H1 (cell line): Measurements from ENCODE around the gene SERP1. TPM values are rescaled to one million over a fixed set of nuclear protein-coding genes. Genes with fewer than 3 reads are reported as not detected.

Experiments used
- CTCF ChIA-PET: fragments of 300-600 bp; sonication (Branson Sonifier 250); formaldehyde crosslinking; loops from one replicate; lab custom pipeline; 2021; ENCODE audit not compliant: partially characterized antibody; lab: Charles Lee
- POLR2A ChIA-PET: fragments of 300-600 bp; sonication (Branson Sonifier 250); formaldehyde crosslinking; loops from one replicate; lab custom pipeline; 2021; ENCODE audit warnings: inconsistent platforms; ENCODE audit not compliant: partially characterized antibody; lab: Charles Lee
- DNase-seq, 2 experiments: peaks; one replicate each; pipeline versions ENCODE4 v3.0.0 to v3.0.0-alpha.2; 2010 to 2022; ENCODE audit warnings: low spot score in 2 of 2, low read depth in 1 of 2, mixed read lengths in 1 of 2
- FAIRE-seq: peaks from 2 replicates; lab custom pipeline; 2011; peaks lifted over from hg19 to GRCh38; lab: Jason Lieb, UNC
- H2AFZ ChIP-seq: 2 replicates; pipeline ENCODE4 v1.8.1; 2012; ENCODE audit warnings: low read length, inconsistent platforms
- H2AK5ac ChIP-seq: 2 replicates; pipeline ENCODE4 v1.6.1; 2013; ENCODE audit warnings: low read depth, low read length
- H2BK120ac ChIP-seq: replicated peaks from 2 replicates; pipeline ENCODE3; 2013; ENCODE audit warnings: low read depth, low read length, inconsistent platforms
- H2BK12ac ChIP-seq: 2 replicates; pipeline ENCODE4 v1.6.1; 2013; ENCODE audit warnings: low read depth, low read length
- H2BK15ac ChIP-seq: 2 replicates; pipeline ENCODE4 v1.6.1; 2013; ENCODE audit warnings: low read length
- H2BK20ac ChIP-seq: 2 replicates; pipeline ENCODE4 v1.6.1; 2013; ENCODE audit warnings: low read length
- H2BK5ac ChIP-seq: 2 replicates; pipeline ENCODE4 v1.6.1; 2013; ENCODE audit warnings: low read depth, low read length
- H3K14ac ChIP-seq: 2 replicates; pipeline ENCODE4 v1.6.1; 2013; ENCODE audit warnings: inconsistent platforms; ENCODE audit not compliant: insufficient read length
- H3K18ac ChIP-seq: 2 replicates; pipeline ENCODE4 v1.6.1; 2013; ENCODE audit warnings: low read length; ENCODE audit errors: extremely low read depth
- H3K23ac ChIP-seq: 2 replicates; pipeline ENCODE4 v1.6.1; 2013; ENCODE audit warnings: inconsistent platforms; ENCODE audit not compliant: insufficient read length
- H3K23me2 ChIP-seq: 2 replicates; pipeline ENCODE4 v1.6.1; 2013; ENCODE audit warnings: low read depth, low read length
- H3K27ac ChIP-seq: 2 replicates; pipeline ENCODE4 v1.6.1; 2011; ENCODE audit warnings: low read depth, low read length, inconsistent platforms
- H3K27me3 ChIP-seq, 4 experiments: replicated peaks in 1 of 4; 1 replicate in 1 of 4; 2 replicates in 3 of 4; pipeline versions ENCODE4 v1.6.1 to v1.8.1; 2011 to 2013; ENCODE audit warnings: low read length in 3 of 4, mild to moderate bottlenecking in 3 of 4, inconsistent platforms in 2 of 4, mixed read lengths in 2 of 4, moderate library complexity in 1 of 4; ENCODE audit not compliant: control insufficient read depth in 3 of 4, insufficient read depth in 3 of 4; ENCODE audit errors: extremely low read depth in 1 of 4
- H3K36me3 ChIP-seq, 4 experiments: 2 replicates each; pipeline versions ENCODE4 v1.6.1 to v1.8.1; 2011 to 2013; ENCODE audit warnings: mild to moderate bottlenecking in 4 of 4, low read length in 3 of 4, moderate library complexity in 2 of 4, control low read depth in 1 of 4, inconsistent platforms in 1 of 4; ENCODE audit not compliant: insufficient read depth in 4 of 4, control insufficient read depth in 2 of 4
- H3K4ac ChIP-seq: replicated peaks from 2 replicates; pipeline ENCODE3; 2013; ENCODE audit warnings: low read length, low read depth, mixed read lengths, inconsistent platforms; ENCODE audit not compliant: insufficient read length
- H3K4me1 ChIP-seq, 4 experiments: replicated peaks in 1 of 4; 1 replicate in 1 of 4; 2 replicates in 3 of 4; pipeline versions ENCODE4 v1.6.1 to v1.8.1; 2011 to 2013; ENCODE audit warnings: low read length in 3 of 4, inconsistent platforms in 2 of 4, mixed read lengths in 1 of 4; ENCODE audit not compliant: insufficient read depth in 4 of 4, control insufficient read depth in 3 of 4
- H3K4me2 ChIP-seq, 2 experiments: 2 replicates each; pipeline versions ENCODE4 v1.6.1 to v1.8.1; 2011 to 2013; ENCODE audit warnings: low read depth in 2 of 2, low read length in 2 of 2, control low read depth in 1 of 2, inconsistent platforms in 1 of 2, mild to moderate bottlenecking in 1 of 2; ENCODE audit not compliant: insufficient read depth in 1 of 2
- H3K4me3 ChIP-seq, 4 experiments: fragments of 200-600, 300-600 bp in 1 of 4; sonication (generic), shearing (Covaris generic), sonication (Bioruptor Twin) in 1 of 4; 2 replicates each; pipeline versions ENCODE4 v1.5.1 to v1.8.1; 2011 to 2016; ENCODE audit warnings: low read length in 4 of 4, low read depth in 3 of 4, control low read depth in 2 of 4, inconsistent platforms in 2 of 4, mild to moderate bottlenecking in 2 of 4, mixed read lengths in 1 of 4, moderate library complexity in 1 of 4; ENCODE audit not compliant: insufficient read depth in 2 of 4; ENCODE audit errors: extremely low read depth in 1 of 4
- H3K56ac ChIP-seq: replicated peaks from 2 replicates; pipeline ENCODE3; 2013; ENCODE audit warnings: low read depth, mild to moderate bottlenecking, mixed read lengths, low read length, inconsistent platforms; ENCODE audit not compliant: insufficient read length
- H3K79me1 ChIP-seq: 2 replicates; pipeline ENCODE4 v1.6.1; 2013; ENCODE audit warnings: low read depth, low read length, control low read depth
- H3K79me2 ChIP-seq, 2 experiments: 2 replicates each; pipeline versions ENCODE4 v1.6.1 to v1.8.1; 2012 to 2013; ENCODE audit warnings: low read length in 2 of 2, mild to moderate bottlenecking in 2 of 2, inconsistent platforms in 1 of 2; ENCODE audit not compliant: insufficient read depth in 2 of 2, control insufficient read depth in 1 of 2
- H3K9ac ChIP-seq, 4 experiments: replicated peaks in 1 of 4; 1 replicate in 1 of 4; 2 replicates in 3 of 4; pipeline versions ENCODE4 v1.6.1 to v1.8.1; 2011 to 2013; ENCODE audit warnings: low read depth in 3 of 4, low read length in 3 of 4, control low read depth in 2 of 4, mild to moderate bottlenecking in 2 of 4, moderate library complexity in 2 of 4, inconsistent platforms in 1 of 4; ENCODE audit errors: extremely low read depth in 1 of 4
- H3K9me3 ChIP-seq, 2 experiments: 2 replicates each; pipeline versions ENCODE4 v1.6.1 to v1.8.1; 2012 to 2013; ENCODE audit warnings: mild to moderate bottlenecking in 2 of 2, moderate library complexity in 2 of 2, control low read depth in 1 of 2, inconsistent platforms in 1 of 2, low read depth in 1 of 2, low read length in 1 of 2, mixed read lengths in 1 of 2; ENCODE audit not compliant: insufficient read depth in 2 of 2
- H4K20me1 ChIP-seq, 2 experiments: replicated peaks in 1 of 2; 2 replicates each; pipeline versions ENCODE3 to v1.8.1; 2011 to 2013; ENCODE audit warnings: inconsistent platforms in 2 of 2, low read length in 2 of 2, mild to moderate bottlenecking in 1 of 2; ENCODE audit not compliant: insufficient read depth in 2 of 2, control insufficient read depth in 1 of 2
- H4K5ac ChIP-seq: 2 replicates; pipeline ENCODE4 v1.6.1; 2013; ENCODE audit warnings: low read length, low read depth, mixed read lengths, inconsistent platforms; ENCODE audit not compliant: insufficient read length
- H4K8ac ChIP-seq: 2 replicates; pipeline ENCODE4 v1.8.0; 2013; ENCODE audit warnings: mild to moderate bottlenecking, moderate library complexity, low read length, inconsistent platforms; ENCODE audit not compliant: insufficient read depth; ENCODE audit errors: extremely low read depth
- H4K91ac ChIP-seq: replicated peaks from 2 replicates; pipeline ENCODE3; 2013; ENCODE audit warnings: low read length, mixed read lengths, inconsistent platforms; ENCODE audit not compliant: insufficient read length
- ASH2L ChIP-seq: fragments of 200-600, 300-600 bp; sonication (generic); IDR thresholded peaks from one replicate; pipeline ENCODE4 v1.7.1; 2017; ENCODE audit warnings: low read length
- BCL11A ChIP-seq, 2 experiments: IDR thresholded peaks; one replicate each; pipeline ENCODE4 v1.6.1; 2011; ENCODE audit warnings: low read depth in 2 of 2, low read length in 2 of 2, mild to moderate bottlenecking in 2 of 2
- CHD1 ChIP-seq: IDR thresholded peaks from 2 replicates; pipeline ENCODE4 v1.6.1; 2012; ENCODE audit warnings: low read depth, low read length, improper control_type of control experiment
- CTBP2 ChIP-seq: IDR thresholded peaks from 2 replicates; pipeline ENCODE4 v1.7.0; 2011; ENCODE audit warnings: borderline replicate concordance, mild to moderate bottlenecking, moderate library complexity, mixed read lengths, low read length; ENCODE audit not compliant: insufficient read depth, insufficient read length
- NRF1 ChIP-seq: IDR thresholded peaks from 2 replicates; pipeline ENCODE4 v1.6.1; 2011; ENCODE audit warnings: mild to moderate bottlenecking, low read depth, low read length, improper control_type of control experiment
- PHF8 ChIP-seq: fragments of 200-600 bp; sonication (generic); conservative IDR thresholded peaks from 2 replicates; pipeline ENCODE4 v1.7.1; 2012; ENCODE audit warnings: low read depth, mild to moderate bottlenecking, inconsistent platforms, low read length, moderate library complexity
- RAD21 ChIP-seq, 2 experiments: IDR thresholded peaks in 1 of 2; conservative IDR thresholded peaks in 1 of 2; 2 replicates each; pipeline ENCODE4 v1.6.1; 2011; ENCODE audit warnings: low read depth in 2 of 2, low read length in 2 of 2, improper control_type of control experiment in 1 of 2, inconsistent platforms in 1 of 2, mild to moderate bottlenecking in 1 of 2, moderate library complexity in 1 of 2
- TBP ChIP-seq: IDR thresholded peaks from 2 replicates; pipeline ENCODE4 v1.6.1; 2011; ENCODE audit warnings: low read depth, low read length, improper control_type of control experiment
- ZNF274 ChIP-seq: IDR thresholded peaks from 2 replicates; pipeline ENCODE4 v1.7.0; 2012; ENCODE audit warnings: low read length, borderline replicate concordance; ENCODE audit errors: extremely low read depth
- WGBS, 2 experiments: shearing (Covaris generic) in 1 of 2; methylation state at CpG; one replicate each; pipeline versions ENCODE4 v1.1.6 to v1.1.7; 2013 to 2015; ENCODE audit warnings: low lambda C conversion rate in 2 of 2, mixed read lengths in 2 of 2, inconsistent platforms in 1 of 2, low coverage in 1 of 2, missing lambda C conversion rate in 1 of 2; ENCODE audit not compliant: insufficient replicate concordance in 2 of 2, insufficient coverage in 1 of 2, insufficient read length in 1 of 2; ENCODE audit errors: extremely low coverage in 1 of 2, missing lambda C conversion rate in 1 of 2; 5-methylcytosine and 5-hydroxymethylcytosine counted together
- polyA plus RNA-seq, 7 experiments: library from polyadenylated mRNA; depleted of rRNA in 3 of 7; stranded (reverse) in 5 of 7; unstranded in 2 of 7; fragments of >200 nt in 5 of 7; fragments of 200-250 nt in 2 of 7; gene quantifications; 1 replicate in 5 of 7; 2 replicates in 1 of 7; 4 replicates in 1 of 7; pipeline versions ENCODE4 v1.2.1 to v1.2.3, GENCODE V29; 2011 to 2013; ENCODE audit warnings: missing spikeins in 2 of 7, mixed read lengths in 2 of 7
- total RNA-seq: library from RNA; stranded (reverse); fragmentation: NEBNext Ultra II Directional; extraction: Animal tissue kit (Norgen Biotek cat#: 25700); gene quantifications from 2 replicates; pipeline ENCODE4 v1.2.1, GENCODE V29; 2021

The SERP1 gene
- total and polyA plus RNA-seq, 2 of the 8 experiments (the other 6 are each of a cell fraction or from before 2014, with no cell fraction given), result 90.3 to 98.2 TPM

DNA sequence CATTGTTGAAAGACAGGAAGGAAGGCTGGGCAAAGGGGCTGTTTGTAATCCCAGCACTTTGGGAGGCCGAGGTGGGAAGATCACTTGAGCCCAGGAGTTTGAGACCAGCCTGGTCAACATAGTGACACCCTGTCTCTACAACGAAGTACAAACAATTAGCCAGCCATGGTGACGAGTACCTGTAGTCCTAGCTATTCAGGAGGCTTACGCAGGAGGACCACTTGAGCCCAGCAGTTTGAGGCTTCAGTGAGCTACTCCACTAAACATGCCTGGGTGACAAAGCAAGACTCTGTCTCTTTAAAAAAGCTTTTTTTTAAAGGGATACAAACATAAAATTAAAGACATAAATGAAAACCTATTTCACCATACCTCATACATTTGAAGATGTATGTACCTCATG is 11.1 kb downstream of the SERP1 start:
- Histone ChIP-seq H3K23me2 (peaks cover 1% of the 10 kb centered on the region; the same call in 1 of the 2 replicates), H3K23ac (no peak overlapping the region), H3K14ac (no peak overlapping the region), H4K8ac (no peak overlapping the region), H3K18ac (no peak overlapping the region), H4K91ac (no peak overlapping the region), H3K27me3 (no peaks in the 10 kb centered on the region), H2AFZ (no peak overlapping the region), H3K4me2 (no peak overlapping the region), H3K4ac (no peak overlapping the region), H2BK15ac (no peak overlapping the region), H2AK5ac (no peak overlapping the region), H3K56ac (no peak overlapping the region), H3K4me3 (no peak overlapping the region), H3K9me3 (no peaks in the 10 kb centered on the region), H3K27ac (no peak overlapping the region), H3K4me1 (no peaks in the 10 kb centered on the region), H2BK20ac (no peak overlapping the region), H4K5ac (no peak overlapping the region), H2BK5ac (no peak overlapping the region), H3K79me2 (no peaks in the 10 kb centered on the region), H4K20me1 (no peaks in the 10 kb centered on the region), H3K9ac (no peak overlapping the region), H3K79me1 (no peaks in the 10 kb centered on the region; the same call in 1 of the 2 replicates), H2BK12ac (no peak overlapping the region), H3K36me3 (no peaks in the 10 kb centered on the region), H2BK120ac (no peak overlapping the region)
- POLR2A ChIA-PET, result interaction anchor here (1.1 kb wide), 1 partner anchor 11 kb away, joined by 4 read pairs; the partner anchor contains the start of genes EIF2A and SERP1
- CTCF ChIA-PET, result interaction anchor here (0.6 kb wide), 1 partner anchor 276 kb away, joined by 3 read pairs; no protein-coding TSS in a partner anchor
- DNase-seq (no peak), FAIRE-seq (no peak)
- 91% methylated on average over 4 of the region's 4 CpGs; no CpG with 5 or more reads in 1 of the 2 experiments for WGBS, 2 experiments
- TF ChIP-seq CHD1 (no peak), BCL11A (IDR thresholded peaks at IDR 0.05; ENCODE audit: low read depth in 2 of 2, low read length in 2 of 2) (no peak), TBP (no peak), CTBP2 (no peak), ZNF274 (no peak), NRF1 (no peak), ASH2L (no peak), PHF8 (no peak), RAD21 (IDR thresholded peaks at IDR 0.05 in 1 of 2, conservative IDR thresholded peaks at IDR 0.05 in 1 of 2; ENCODE audit: low read depth in 2 of 2, low read length in 2 of 2) (no peak)
